ENCODE results near the gene IMPA2.

The IMPA2 gene

GRCh38 chr18:12009581-12010140 lies 28.4 kb downstream of the IMPA2 start:
- no peak for DNase-seq

GRCh38 chr18:12010187-12010802 lies 29.0 kb downstream of the IMPA2 start:
- no peak for DNase-seq

GRCh38 chr18:12011199-12011956 lies 30.1 kb downstream of the IMPA2 start:
- DNase-seq: no peak

- DNase-seq: no peak
Observed at GRCh38 chr18:12011957-12012549, 30.7 kb downstream of the IMPA2 start.

- DNase-seq: no peak
Observed at GRCh38 chr18:12012697-12013096, 31.4 kb downstream of the IMPA2 start.

GRCh38 chr18:12013186-12013916 lies 32.0 kb downstream of the IMPA2 start:
- DNase-seq: no peak

- no peak for DNase-seq
Observed at GRCh38 chr18:12014086-12014485, 32.8 kb downstream of the IMPA2 start.

GRCh38 chr18:12014521-12015415 lies 33.5 kb downstream of the IMPA2 start:
- DNase-seq: no peak

- no peak for DNase-seq
Observed at GRCh38 chr18:12015416-12016062, 34.2 kb downstream of the IMPA2 start.

GRCh38 chr18:12017081-12017480 lies 35.8 kb downstream of the IMPA2 start:
- DNase-seq: no peak

- DNase-seq: no peak
Observed at GRCh38 chr18:12018861-12019260, 37.6 kb downstream of the IMPA2 start.

GRCh38 chr18:12021077-12021476 lies 39.8 kb downstream of the IMPA2 start:
- DNase-seq: no peak

- DNase-seq: no peak
Observed at GRCh38 chr18:12021596-12021995, 40.3 kb downstream of the IMPA2 start.

- no peak for DNase-seq
Observed at GRCh38 chr18:12023375-12023774, 42.1 kb downstream of the IMPA2 start.

- DNase-seq: no peak
Observed at GRCh38 chr18:12026562-12026961, 45.3 kb downstream of the IMPA2 start.

- no peak for DNase-seq
Observed at GRCh38 chr18:12027046-12027445, 45.7 kb downstream of the IMPA2 start.

GRCh38 chr18:12027480-12027879 lies 46.2 kb downstream of the IMPA2 start:
- no peak for DNase-seq

GRCh38 chr18:12028040-12028628 lies 46.8 kb downstream of the IMPA2 start:
- no peak for DNase-seq

GRCh38 chr18:12028674-12029073 lies 47.4 kb downstream of the IMPA2 start:
- DNase-seq: no peak

- DNase-seq: no peak
Observed at GRCh38 chr18:12029786-12030584, 48.7 kb downstream of the IMPA2 start.

Data from stimulated activated naive CD4-positive, alpha-beta T cell (primary cell).